Lower leg skin (tissue), 3 donors: Measurements from ENCODE around the gene PRX.

Experiments used
- CTCF ChIP-seq, 3 donors: fragments of 450-650 bp; IDR thresholded peaks; one replicate each; pipeline ENCODE4 v1.5.1; 2016; ENCODE audit warnings: antibody characterized with exemption in 3 of 3, mild to moderate bottlenecking in 3 of 3, moderate library complexity in 2 of 3
- POLR2A ChIP-seq, 2 donors: fragments of 450-650 bp; IDR thresholded peaks; one replicate each; pipeline ENCODE4 v1.6.1; 2016 to 2017; ENCODE audit warnings: antibody characterized with exemption in 2 of 2, mild to moderate bottlenecking in 1 of 2, moderate library complexity in 1 of 2

GRCh38 chr19:40392894-40393517 is 20.2 kb downstream of the PRX start:
- no peak for TF ChIP-seq CTCF (IDR thresholded peaks at IDR 0.05)
- TF ChIP-seq POLR2A (IDR thresholded peaks at IDR 0.05), result no peak
